Muscle of back (tissue), 13 donors: ENCODE results near the gene TSN. TPM values are rescaled to one million over a fixed set of nuclear protein-coding genes. Genes with fewer than 3 reads are reported as not detected.
"Not testable (repeated sequence)": the region's sequence is repeated elsewhere in the genome, so short reads cannot be mapped to it uniquely, and the experiment has no call there.

Source experiments
- DNase-seq, 3 donors: peaks; one replicate each; pipeline versions ENCODE4 v3.0.0 to v3.0.0-alpha.2; 2013
- long read RNA-seq, 9 donors: transcript quantifications; one replicate each; lab custom pipeline, GENCODE V29; 2026
- polyA plus RNA-seq, 10 donors: library from polyadenylated mRNA; unstranded; fragments of 120-200 nt; gene quantifications; one replicate each; pipeline ENCODE4 v1.2.1, GENCODE V29; 2013; ENCODE audit not compliant: insufficient read length in 10 of 10

Gene TSN
- polyA plus RNA-seq, result 10 to 100 TPM; 46.5 to 59.1 (median 54.5) TPM
- long read RNA-seq, donor 1, transcript TSN-201 (6 exons, 3,420 nt), result major isoform, 9 of 10 reads
- long read RNA-seq, donor 1, partial matches to known transcripts, result 0 of 10 reads
- long read RNA-seq, donor 1, other reads (novel, unspliced or antisense), result 0 of 10 reads
- long read RNA-seq, donor 2, transcript TSN-201 (6 exons, 3,420 nt), result major isoform, 11 of 17 reads
- long read RNA-seq, donor 2, partial matches to known transcripts, result 6 of 17 reads
- long read RNA-seq, donor 2, other reads (novel, unspliced or antisense), result 0 of 17 reads
- long read RNA-seq, donor 3, result 0 reads
- long read RNA-seq, donor 4, transcript TSN-201 (6 exons, 3,420 nt), result major isoform, 7 of 7 reads
- long read RNA-seq, donor 4, partial matches to known transcripts, result 0 of 7 reads
- long read RNA-seq, donor 4, other reads (novel, unspliced or antisense), result 0 of 7 reads
- long read RNA-seq, donor 5, transcript TSN-201 (6 exons, 3,420 nt), result major isoform, 20 of 20 reads
- long read RNA-seq, donor 5, partial matches to known transcripts, result 0 of 20 reads
- long read RNA-seq, donor 5, other reads (novel, unspliced or antisense), result 0 of 20 reads
- long read RNA-seq, donor 6, transcript TSN-201 (6 exons, 3,420 nt), result major isoform, 24 of 42 reads
- long read RNA-seq, donor 6, partial matches to known transcripts, result 16 of 42 reads
- long read RNA-seq, donor 6, other reads (novel, unspliced or antisense), result 0 of 42 reads
- long read RNA-seq, donor 7, transcript TSN-201 (6 exons, 3,420 nt), result major isoform, 15 of 15 reads
- long read RNA-seq, donor 7, partial matches to known transcripts, result 0 of 15 reads
- long read RNA-seq, donor 7, other reads (novel, unspliced or antisense), result 0 of 15 reads
- long read RNA-seq, donor 8, transcript TSN-201 (6 exons, 3,420 nt), result major isoform, 9 of 9 reads
- long read RNA-seq, donor 8, partial matches to known transcripts, result 0 of 9 reads
- long read RNA-seq, donor 8, other reads (novel, unspliced or antisense), result 0 of 9 reads
- long read RNA-seq, donor 9, partial matches to known transcripts, result 0 of 1 reads
- long read RNA-seq, donor 9, other reads (novel, unspliced or antisense), result 0 of 1 reads

DNA sequence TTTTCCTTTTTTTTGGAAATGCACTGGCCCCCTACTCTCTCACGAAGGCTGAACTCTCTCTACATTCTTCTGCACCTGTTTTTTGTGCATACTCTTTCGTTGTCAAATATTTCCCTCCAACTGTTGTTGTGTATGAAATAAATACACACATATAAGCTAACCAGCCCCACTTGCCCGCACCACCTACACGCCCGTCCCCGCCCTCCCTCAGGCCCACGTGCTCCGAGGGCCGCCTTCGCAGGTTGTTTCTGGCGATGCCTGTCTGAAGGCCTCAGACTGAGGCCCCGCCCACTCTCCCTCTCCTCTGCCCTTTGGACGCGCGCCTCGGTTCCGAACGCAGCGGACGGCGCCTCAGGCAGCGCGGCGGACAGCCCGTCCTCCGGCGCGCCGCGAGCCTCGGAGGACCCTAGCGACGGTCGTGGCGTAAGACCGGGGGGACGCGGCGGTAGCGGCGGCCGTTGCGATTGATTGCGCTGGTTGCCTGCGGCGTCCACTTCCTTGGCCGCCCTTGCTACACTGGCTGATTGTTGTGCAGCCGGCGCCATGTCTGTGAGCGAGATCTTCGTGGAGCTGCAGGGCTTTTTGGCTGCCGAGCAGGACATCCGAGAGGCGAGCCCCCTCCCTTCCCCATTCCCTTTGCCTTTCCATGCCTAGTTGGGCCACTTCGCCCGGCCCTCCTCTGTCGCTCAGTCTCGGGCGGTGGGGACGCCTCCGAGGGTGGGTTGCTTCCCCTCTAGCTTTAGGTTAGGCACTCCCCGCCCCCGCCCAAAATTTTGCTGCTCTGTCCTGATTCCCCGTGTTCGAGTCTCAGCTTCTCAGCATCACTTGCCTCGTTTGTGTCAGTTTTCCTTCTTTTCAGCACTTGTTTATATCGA is at the start of gene TSN:
Gene TSN, plus strand, starts transcription at position 415 of the 875 bp plus-strand sequence. Its CDS starts 129 bp downstream, at position 544.
- DNase-seq, result peak; percentile 97 to 100 (median 100)

DNA sequence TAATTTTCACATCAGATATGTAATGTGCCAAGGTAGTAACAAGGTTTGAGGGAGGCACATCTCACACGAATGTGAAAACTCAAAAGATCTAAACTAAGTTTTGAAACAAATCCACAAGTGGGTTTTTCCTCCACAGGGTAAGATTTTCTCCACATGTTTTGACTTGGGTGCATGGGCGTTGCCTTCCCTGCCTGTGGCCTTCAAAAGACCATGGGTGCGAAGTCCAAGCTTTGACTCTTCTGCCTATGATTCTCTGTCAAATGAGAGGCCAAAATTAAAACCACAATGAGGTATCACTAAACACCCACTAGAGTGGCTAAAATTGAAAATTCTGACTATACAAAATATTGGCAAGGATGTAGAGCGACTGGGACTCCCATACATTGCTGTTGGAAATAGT is 49.5 kb upstream of the TSN start:
- no peak for DNase-seq

DNA sequence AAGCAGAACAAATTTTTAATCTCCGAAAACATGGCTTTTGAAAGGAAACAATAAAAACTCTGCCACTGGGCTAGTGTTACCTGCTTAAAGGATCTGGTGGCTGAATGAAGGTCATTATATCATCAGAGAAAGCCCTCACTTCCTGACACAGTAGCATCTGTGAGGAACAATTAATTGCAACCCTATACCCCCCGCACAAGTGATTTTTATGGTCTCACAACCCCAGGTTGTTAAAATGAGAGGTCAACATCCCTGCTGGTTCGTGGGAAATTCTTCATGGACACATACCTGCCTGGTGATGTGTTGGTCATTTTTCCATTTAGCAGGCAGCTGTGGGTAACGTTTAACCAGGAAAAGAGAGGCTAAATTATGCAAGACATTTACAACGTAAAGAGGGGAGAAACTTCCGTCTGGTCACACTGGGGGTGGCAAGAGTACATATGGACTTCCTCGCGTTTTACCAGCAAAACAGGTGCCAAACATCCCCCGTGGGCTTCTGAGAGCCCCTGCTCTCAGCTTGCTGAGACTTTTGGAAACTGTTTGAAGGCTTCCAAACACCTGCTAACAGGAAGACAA is 48.0 kb upstream of the TSN start:
- DNase-seq, result no peak

DNA sequence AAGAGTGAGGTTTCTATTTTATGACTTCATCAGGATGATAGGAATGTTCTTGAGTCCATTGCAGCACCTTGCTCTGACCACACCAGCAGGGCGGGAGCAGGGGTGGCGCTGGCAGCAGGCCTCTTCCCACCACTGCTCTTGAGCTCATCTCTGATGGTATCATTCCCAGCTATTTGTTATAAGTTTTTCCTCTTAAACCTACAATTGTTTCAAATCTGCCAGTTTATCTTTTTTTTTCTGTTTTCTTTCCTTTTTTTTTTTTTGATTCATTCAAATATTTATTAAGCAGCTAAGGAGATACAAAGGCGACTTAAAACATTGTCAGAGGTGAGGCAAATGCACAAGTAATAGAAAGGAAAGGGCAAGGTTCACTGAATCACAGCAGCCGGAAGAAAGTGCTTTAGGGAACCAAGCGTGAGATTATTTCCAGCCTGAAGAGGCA is 47.5 kb upstream of the TSN start:
- no peak for DNase-seq

DNA sequence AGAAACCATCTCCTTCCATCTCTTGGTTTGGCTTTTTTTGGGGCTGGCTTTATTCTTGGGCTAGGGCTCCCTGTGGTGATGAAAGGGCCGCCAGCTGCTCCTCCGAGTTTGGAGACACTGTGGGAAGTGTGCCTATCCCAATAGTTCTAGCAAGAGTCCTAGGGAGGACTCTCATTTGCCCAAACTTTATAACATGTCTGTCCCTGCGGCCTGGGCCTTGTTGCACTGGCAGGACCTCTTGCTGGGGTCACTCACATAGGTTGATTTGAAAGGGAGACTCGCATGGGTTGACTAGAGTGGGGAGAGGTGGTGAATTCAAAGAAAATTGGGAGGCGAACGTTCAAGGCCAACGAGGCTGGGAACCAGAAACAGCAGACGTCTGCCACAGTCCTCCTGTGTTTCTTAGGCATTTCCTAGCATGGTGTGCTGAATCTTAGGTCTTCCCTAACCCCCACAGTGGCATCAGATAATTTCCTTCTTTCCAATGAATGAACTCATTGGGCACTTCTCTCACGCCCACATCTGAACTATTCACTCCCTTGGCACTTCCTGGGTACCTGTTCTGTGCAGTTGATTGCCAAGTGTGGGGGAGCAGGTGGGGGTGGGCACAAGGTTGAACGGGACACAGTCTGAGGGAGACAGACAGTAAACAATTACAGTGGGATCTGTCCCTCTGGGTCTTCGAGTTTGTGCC is 45.5 kb upstream of the TSN start:
- no peak for DNase-seq

DNA sequence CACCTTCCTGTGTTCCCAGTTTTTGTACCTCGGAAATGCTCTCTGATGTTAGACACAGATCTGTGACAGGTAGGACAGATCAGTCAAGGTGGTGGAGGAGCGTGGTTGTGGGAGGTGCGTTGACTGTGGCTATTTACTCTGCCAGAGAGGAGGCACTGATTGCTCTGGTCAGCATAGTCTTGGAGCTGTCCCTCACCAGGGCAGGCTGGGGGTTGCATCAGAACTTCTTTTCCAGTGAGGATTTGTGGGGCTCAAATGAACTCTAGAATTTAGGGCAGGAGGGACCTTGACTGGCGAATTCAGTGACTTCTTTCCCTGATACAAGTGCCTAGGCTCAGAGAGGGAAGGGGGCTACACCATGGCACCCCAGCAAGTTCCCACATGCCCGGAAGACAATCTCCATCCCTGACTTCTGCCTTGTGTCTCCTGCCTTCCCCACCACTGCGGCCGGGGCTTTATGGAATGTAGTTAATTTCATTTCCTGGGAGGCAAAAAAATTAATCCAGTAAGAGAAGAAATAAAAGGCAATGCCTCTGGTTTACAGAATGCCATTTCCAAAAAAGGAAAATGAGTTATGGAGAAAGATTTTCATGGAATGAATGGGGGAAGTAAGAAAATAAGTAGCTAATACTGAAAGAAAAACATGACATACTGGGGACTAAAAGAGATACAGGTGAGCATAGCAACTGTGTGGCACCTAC is 44.8 kb upstream of the TSN start:
- DNase-seq, result no peak

- not testable (repeated sequence) for DNase-seq
Measured at GRCh38 chr2:121711481-121711880, 44.0 kb upstream of the TSN start.

DNA sequence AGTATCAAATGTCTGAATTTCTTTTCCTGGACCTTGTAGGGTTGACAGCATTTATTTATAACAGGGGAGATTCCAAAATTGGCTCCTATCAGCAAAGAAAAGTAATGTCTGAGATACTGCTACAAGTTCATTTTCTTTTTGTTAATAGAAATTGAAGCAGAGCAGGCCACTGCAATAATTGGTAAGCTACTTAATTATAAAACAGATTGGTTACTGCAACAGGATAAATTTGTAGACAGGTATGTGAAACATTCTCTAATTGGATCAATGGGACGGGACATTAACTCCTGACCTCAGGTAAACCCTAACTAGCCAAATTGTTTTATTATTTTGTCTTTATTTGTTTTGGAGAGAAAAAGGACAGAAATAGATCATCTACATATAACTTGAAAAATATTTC is 39.3 kb upstream of the TSN start:
- DNase-seq, result no peak

DNA sequence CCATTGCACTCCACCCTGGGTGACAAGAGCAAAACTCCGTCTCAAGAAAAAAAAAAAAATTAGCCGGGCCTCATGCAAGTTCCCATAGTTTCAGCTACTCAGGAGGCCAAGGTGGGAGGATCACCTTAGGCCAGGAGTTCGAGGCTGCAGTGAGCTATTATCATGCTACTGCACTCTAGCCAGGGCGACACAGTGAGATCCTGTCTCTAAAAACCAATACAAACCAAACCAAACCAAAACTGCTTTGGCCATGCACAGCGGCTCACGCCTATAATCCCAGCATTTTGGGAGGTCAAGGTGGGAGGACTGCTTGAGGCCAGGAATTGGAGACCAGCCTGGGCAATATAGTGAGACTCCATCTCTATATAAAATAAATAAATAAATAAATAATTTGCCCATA is 37.9 kb upstream of the TSN start:
- DNase-seq, result no peak

DNA sequence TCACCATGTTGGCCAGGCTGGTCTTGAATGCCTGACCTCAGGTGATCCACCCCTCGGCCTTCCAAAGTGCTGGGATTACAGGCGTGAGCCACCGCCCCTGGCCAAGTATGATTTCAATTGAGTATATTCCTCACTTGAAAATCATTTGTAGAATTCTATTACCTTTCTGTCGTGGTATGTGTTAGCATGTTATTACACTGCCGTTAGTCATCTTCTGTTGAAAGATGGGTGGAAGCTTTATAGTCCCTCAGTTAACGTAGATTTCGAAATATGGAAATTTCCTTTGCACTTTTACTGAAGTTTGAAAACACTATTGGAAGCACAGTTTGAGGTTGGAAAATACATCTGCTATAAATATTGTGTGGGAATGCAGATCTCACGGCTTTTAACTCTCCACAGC is 33.5 kb upstream of the TSN start:
- peak in 1 of 3 donors; percentile 73 for DNase-seq

- DNase-seq, result peak in 1 of 3 donors; percentile 39
Measured at GRCh38 chr2:121722479-121722878, 33.0 kb upstream of the TSN start.

DNA sequence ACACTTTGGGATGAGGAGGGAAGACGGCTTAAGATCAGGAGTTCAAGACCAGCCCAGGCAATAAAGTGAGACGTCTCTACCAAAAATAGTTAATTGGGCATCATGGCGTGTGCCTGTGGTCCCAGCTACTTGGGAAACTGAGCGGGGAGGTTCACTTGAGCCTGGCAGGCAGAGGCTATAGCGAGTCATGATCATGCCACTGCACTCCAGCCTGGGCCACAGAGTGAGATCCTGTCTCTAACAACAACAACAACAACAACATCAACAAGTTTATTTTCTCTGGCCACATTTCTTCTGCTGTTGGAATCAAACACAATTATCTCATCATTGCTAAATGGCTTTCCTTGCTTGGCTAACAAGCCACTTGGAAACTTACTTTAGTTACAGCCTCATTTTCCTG is 32.1 kb upstream of the TSN start:
- DNase-seq, result no peak

DNA sequence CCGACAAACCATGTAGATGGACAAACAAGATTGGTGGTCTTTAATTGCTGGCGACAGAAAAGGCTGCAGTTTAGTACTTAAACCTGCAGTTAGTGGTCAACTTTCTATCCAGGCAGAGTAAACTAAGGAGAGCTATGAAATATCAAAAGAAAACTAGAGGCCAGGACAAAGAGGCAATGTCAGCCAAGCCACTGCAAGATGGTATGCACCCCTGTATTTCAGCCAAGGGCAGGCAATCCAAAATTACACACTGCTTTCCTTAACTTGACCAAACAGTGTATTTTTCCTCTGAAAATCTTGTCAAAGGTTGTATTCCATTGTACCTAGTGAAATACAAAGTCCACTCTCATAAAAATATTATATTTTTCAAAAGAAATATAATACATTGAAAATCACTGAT is 28.1 kb upstream of the TSN start:
- no peak for DNase-seq

GRCh38 chr2:121727950-121728349 is 27.5 kb upstream of the TSN start:
- DNase-seq, result no peak

DNA sequence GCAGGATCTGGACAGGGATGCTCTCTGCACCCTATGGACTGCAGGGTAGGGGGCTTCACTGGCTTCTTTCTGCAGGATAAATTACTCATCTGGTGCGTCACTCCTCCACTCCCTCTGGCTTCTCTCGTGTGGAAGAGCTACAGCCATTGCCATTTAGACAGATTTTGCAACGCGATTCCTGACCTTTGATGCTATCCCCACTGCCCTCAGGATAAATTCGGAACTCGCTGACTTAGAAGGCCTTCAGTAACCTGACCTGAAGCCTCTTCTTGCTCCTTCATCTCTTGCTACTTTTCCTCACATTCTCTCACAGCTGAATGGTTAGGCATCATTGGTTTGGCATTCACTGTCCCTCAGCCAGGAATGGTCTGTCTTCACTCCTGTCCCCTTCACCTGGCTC is 24.1 kb upstream of the TSN start:
- DNase-seq, result no peak

GRCh38 chr2:121734544-121734943 is 20.9 kb upstream of the TSN start:
- not testable (repeated sequence) for DNase-seq

GRCh38 chr2:121735518-121736074 is 19.9 kb upstream of the TSN start:
- DNase-seq, result no peak

DNA sequence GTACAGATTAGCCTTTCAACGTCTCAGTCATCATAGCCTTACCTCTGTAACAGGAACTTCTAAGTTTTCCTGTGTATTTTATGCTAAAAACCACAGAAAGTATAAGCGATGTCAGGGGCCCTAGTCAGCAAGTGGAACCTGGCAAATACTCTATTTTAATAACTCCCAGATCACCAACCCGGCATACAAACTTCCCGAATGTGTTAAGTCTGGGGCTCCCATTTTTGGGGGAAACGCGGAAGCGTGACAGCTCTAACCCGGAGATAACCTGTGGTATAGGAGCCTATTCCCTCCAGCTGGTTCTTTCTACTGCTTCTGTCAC is 19.4 kb upstream of the TSN start:
- no peak for DNase-seq
